Placental pericyte (primary cell): Measurements from ENCODE around the gene ERICH2. TPM values are rescaled to one million over a fixed set of nuclear protein-coding genes. Genes with fewer than 3 reads are reported as not detected.

Source experiments
- small RNA-seq: library from RNA; depleted of rRNA; stranded (forward); fragments of <200 nt; gene quantifications from one replicate; pipeline ENCODE3, GENCODE V24; 2012; ENCODE audit warnings: low replicate concordance
- total RNA-seq: library from RNA; depleted of rRNA; stranded (reverse); fragments of >200 nt; gene quantifications from 2 replicates; pipeline ENCODE4 v1.2.3, GENCODE V29; 2012

The ERICH2 gene, protein sequence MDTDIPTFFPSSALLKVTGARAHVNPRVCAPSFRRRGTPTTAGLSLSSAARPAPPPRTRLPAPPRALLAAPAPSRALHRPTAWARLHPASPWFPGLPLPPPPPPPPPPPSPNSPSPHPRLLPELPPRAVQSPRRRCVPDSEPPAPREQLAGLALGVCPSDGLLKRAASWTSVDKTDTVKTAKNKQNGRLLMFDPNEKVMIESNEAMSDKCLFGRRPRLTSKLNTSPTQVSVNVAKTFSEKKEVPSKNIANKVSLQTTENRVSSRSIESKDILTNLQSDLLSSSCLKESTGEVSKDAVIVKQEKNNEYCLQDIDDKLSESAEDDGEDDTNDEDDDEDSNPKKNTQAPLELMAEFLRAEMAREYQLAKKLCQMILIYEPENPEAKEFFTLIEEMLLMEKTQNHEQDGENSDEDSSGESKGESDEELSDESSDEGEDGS
- not detected in 2 replicates for total RNA-seq

DNA sequence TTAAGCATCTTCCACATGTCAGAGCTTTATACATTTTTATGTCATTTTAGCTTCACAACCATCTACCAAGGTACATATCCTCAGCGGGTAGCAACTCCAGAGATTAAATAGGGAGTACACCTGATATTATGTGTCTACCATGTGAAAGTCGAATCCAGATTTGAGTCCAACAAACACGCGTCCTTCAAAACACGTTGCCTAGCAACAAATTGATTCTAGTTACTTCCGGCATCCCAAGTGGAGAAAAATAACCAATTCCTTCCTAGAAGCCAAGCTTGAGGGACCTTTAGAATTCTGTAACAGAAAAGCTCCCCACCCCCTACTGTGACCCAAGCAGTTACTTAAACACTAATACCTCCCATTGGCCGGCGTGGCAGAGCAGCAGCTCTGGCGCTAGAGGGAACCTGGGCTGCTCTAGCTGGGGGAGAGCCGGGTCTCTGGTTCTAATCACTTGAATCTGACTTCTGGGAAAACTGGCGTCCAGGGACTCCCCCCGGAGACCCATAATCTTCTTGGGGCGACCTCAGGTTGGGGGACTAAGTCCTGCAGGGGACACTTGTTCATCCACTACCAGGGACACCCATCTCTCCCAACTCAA lies at the start of gene ERICH2:
TSS of gene ERICH2 (plus strand) at position 371 of the 598 bp plus-strand sequence. CDS start 304 bp downstream, outside the sequence.

DNA sequence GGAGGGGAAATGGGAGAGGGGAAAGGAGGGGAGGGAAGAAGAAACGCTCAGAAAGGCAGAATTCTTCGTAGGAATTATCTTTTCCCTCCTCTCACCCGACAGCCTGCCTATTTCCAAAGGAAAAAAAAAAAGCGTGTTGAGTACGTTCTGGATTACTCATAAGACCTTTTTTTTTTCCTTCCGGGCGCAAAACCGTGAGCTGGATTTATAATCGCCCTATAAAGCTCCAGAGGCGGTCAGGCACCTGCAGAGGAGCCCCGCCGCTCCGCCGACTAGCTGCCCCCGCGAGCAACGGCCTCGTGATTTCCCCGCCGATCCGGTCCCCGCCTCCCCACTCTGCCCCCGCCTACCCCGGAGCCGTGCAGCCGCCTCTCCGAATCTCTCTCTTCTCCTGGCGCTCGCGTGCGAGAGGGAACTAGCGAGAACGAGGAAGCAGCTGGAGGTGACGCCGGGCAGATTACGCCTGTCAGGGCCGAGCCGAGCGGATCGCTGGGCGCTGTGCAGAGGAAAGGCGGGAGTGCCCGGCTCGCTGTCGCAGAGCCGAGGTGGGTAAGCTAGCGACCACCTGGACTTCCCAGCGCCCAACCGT lies 46.4 kb downstream of the ERICH2 start, which contains the start of gene GAD1:
TSS of gene GAD1 (plus strand) at position 384 of the 589 bp plus-strand sequence. CDS start 1,705 bp downstream, outside the sequence.

Small RNA genes within 50 kb of the gene (small RNA-seq; reads per million reads assigned to genes)
- gene RF00019, result not detected

Other genes with a start within 250 kb of the ERICH2 start
- gene SP5, start 55.0 kb upstream of the ERICH2 start, total RNA-seq, result not detected in 2 replicates
- gene GAD1, start 46.5 kb downstream of the ERICH2 start, total RNA-seq, result 0.22 and 0.43 TPM in 2 replicates
- 86.6 and 105 TPM in 2 replicates for gene GORASP2, start 158.9 kb downstream of the ERICH2 start, total RNA-seq